ENCODE results near the gene FMN2. TPM values are rescaled to one million over a fixed set of nuclear protein-coding genes. Genes with fewer than 3 reads are reported as not detected.

FMN2 gene
- total RNA-seq, 1 experiment from 2014 or later = 0.59 TPM

DNA sequence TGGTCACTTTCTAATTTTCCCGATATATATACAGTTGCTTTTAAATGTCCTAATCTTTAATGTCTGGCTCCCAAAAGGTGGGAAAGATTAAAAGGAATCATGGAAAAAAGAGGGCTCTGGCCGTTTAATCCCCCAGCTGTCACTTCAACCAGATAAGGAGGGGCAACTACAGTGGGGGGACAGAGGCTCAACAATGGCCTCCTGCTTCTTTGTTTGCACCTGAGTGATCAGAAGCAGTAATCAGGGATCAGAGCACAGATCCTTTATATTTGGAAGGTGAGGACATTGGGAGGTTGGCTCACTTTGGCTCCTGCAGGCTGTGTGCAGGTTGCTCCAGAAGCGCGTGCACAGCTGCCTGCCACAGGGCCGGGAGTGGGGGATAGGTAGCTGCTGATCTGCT lies 212.8 kb downstream of the FMN2 start:
- no peak overlapping the region for H2BK20ac ChIP-seq (ENCODE audit: low read depth, low read length, poor library complexity, severe bottlenecking)
- H3K27ac ChIP-seq (ENCODE audit: insufficient read length, low read depth, low read length) = no peak overlapping the region
- H2BK12ac ChIP-seq (ENCODE audit: insufficient read length, low read depth, low read length) = no peak overlapping the region
- no peak for DNase-seq
- no peak overlapping the region for H2AFZ ChIP-seq (ENCODE audit: low read length)
- Mint-ChIP-seq H3K27me3 (ENCODE audit: low read depth) (no peaks in the 10 kb centered on the region), H3K9me3 (peaks cover 0 to 3% of the 10 kb centered on the region in 2 experiments; a peak in 2 of 5 replicates), H3K27ac (peak overlapping the region in 2 of 3 experiments; percentile 29 to 37; a peak in 2 of 7 replicates), H3K4me1 (peaks cover 8 to 9% of the 10 kb centered on the region in 2 experiments; a peak in 3 of 4 replicates), H3K36me3 (ENCODE audit: insufficient read depth in 1 of 3, low read depth in 3 of 3) (no peaks in the 10 kb centered on the region; a peak in 1 of 7 replicates), H3K4me3 (no peak overlapping the region)
- H3T11ph ChIP-seq (ENCODE audit: low read length) = no peak overlapping the region
- H3K23me2 ChIP-seq (ENCODE audit: insufficient read length, low read depth, low read length, poor library complexity, severe bottlenecking) = no peaks in the 10 kb centered on the region
- no peaks in the 10 kb centered on the region for H3K27me3 ChIP-seq (ENCODE audit: insufficient read depth, low read length)
- no peak overlapping the region for H3K4me2 ChIP-seq (ENCODE audit: insufficient read depth, insufficient read length, low read length)
- no peak overlapping the region for H3K9ac ChIP-seq (ENCODE audit: extremely low read depth, insufficient read length, low read length)
- no CpG with 5 or more reads among the region's 5 CpGs for WGBS (ENCODE audit: extremely low coverage, insufficient read length, low lambda C conversion rate)
- H3K23ac ChIP-seq (ENCODE audit: insufficient read length, low read depth, low read length) = no peak overlapping the region
- H2BK120ac ChIP-seq (ENCODE audit: low read depth, low read length, poor library complexity, severe bottlenecking) = no peak overlapping the region
- no peak overlapping the region for H2AK5ac ChIP-seq (ENCODE audit: insufficient read length, low read length)
- H4K8ac ChIP-seq (replicated peaks; ENCODE audit: insufficient read length, low read depth, low read length) = no peak overlapping the region
- H3K56ac ChIP-seq (ENCODE audit: insufficient read length, low read depth, low read length) = no peak overlapping the region
- TF ChIP-seq, protein P1, sequence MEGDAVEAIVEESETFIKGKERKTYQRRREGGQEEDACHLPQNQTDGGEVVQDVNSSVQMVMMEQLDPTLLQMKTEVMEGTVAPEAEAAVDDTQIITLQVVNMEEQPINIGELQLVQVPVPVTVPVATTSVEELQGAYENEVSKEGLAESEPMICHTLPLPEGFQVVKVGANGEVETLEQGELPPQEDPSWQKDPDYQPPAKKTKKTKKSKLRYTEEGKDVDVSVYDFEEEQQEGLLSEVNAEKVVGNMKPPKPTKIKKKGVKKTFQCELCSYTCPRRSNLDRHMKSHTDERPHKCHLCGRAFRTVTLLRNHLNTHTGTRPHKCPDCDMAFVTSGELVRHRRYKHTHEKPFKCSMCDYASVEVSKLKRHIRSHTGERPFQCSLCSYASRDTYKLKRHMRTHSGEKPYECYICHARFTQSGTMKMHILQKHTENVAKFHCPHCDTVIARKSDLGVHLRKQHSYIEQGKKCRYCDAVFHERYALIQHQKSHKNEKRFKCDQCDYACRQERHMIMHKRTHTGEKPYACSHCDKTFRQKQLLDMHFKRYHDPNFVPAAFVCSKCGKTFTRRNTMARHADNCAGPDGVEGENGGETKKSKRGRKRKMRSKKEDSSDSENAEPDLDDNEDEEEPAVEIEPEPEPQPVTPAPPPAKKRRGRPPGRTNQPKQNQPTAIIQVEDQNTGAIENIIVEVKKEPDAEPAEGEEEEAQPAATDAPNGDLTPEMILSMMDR (conservative IDR thresholded peaks at IDR 0.05) = no peak
- H4K91ac ChIP-seq (ENCODE audit: insufficient read length, low read depth, low read length) = no peak overlapping the region
- no peaks in the 10 kb centered on the region for H3K4me1 ChIP-seq (ENCODE audit: insufficient read depth, low read length)
- H3K79me2 ChIP-seq (ENCODE audit: insufficient read depth, low read length) = no peaks in the 10 kb centered on the region
- H2BK5ac ChIP-seq (ENCODE audit: insufficient read length, low read length) = no peak overlapping the region
- no peak overlapping the region; the same call in 1 of the 2 replicates for H3K14ac ChIP-seq (ENCODE audit: insufficient read depth, low read length)
- H3K79me1 ChIP-seq (ENCODE audit: insufficient read depth, low read depth, low read length, poor library complexity, severe bottlenecking) = no peaks in the 10 kb centered on the region
- H4K20me1 ChIP-seq (ENCODE audit: control insufficient read depth, insufficient read depth, insufficient read length) = no peaks in the 10 kb centered on the region
- H3K9me3 ChIP-seq (ENCODE audit: control insufficient read depth, low read depth, low read length) = no peaks in the 10 kb centered on the region
- no peak overlapping the region for H3K18ac ChIP-seq (ENCODE audit: insufficient read length, low read depth, low read length)
- no peak overlapping the region for H2BK15ac ChIP-seq (ENCODE audit: low read depth, low read length)
- no peak overlapping the region for H4K5ac ChIP-seq (ENCODE audit: insufficient read length, low read depth, low read length)
- no peak overlapping the region for H3K4ac ChIP-seq (ENCODE audit: low read depth, low read length)
